Loucy (cell line): Measurements from ENCODE around the gene INSL6.

Source experiments
- CTCF ChIP-seq: fragments of 200-600 bp; sonication (generic); conservative IDR thresholded peaks from 2 replicates; pipeline ENCODE4 v1.5.1; 2014; ENCODE audit warnings: mild to moderate bottlenecking, antibody characterized with exemption, low read length
- EZH2phosphoT487 ChIP-seq: fragments of 200-600 bp; IDR thresholded peaks from 2 replicates; pipeline ENCODE4 v1.6.1; 2018; ENCODE audit warnings: antibody characterized with exemption, mild to moderate bottlenecking, moderate library complexity, borderline replicate concordance

GRCh38 chr9:5122116-5122515, 63.3 kb downstream of the INSL6 start:
- TF ChIP-seq CTCF (no peak), EZH2phosphoT487 (no peak)
